HG02970 (cell line): ENCODE data around the gene FBXL15.
A peak's percentile ranks its signal among the peaks of the same experiment; 100 is the strongest.
"Not testable (repeated sequence)": the region's sequence is repeated elsewhere in the genome, so short reads cannot be mapped to it uniquely, and the experiment has no call there.

Experiments used
- ATAC-seq: cut with Tn5 transposase; IDR thresholded peaks from one replicate; pipeline ENCODE4 v1.9.1; 2021; ENCODE audit warnings: mild to moderate bottlenecking, moderate library complexity, moderate number of reproducible peaks; ENCODE audit not compliant: unreplicated experiment, low FRiP score

Gene FBXL15

GRCh38 chr10:102452672-102453340 lies 32.2 kb downstream of the FBXL15 start:
- no peak for ATAC-seq

- no peak for ATAC-seq
Measured at GRCh38 chr10:102453502-102453901, 32.9 kb downstream of the FBXL15 start.

- ATAC-seq = not testable (repeated sequence)
Measured at GRCh38 chr10:102454662-102455487, 34.2 kb downstream of the FBXL15 start.

- no peak for ATAC-seq
Measured at GRCh38 chr10:102455893-102456471, 35.3 kb downstream of the FBXL15 start.

- no peak for ATAC-seq
Measured at GRCh38 chr10:102457591-102458150, 37.0 kb downstream of the FBXL15 start.

- no peak for ATAC-seq
Measured at GRCh38 chr10:102458656-102459055, 38.0 kb downstream of the FBXL15 start.

GRCh38 chr10:102460836-102461186 lies 40.2 kb downstream of the FBXL15 start:
- ATAC-seq = peak; percentile 21

GRCh38 chr10:102461187-102462054 lies 40.8 kb downstream of the FBXL15 start:
- peak; percentile 86 for ATAC-seq

GRCh38 chr10:102462512-102463054 lies 41.9 kb downstream of the FBXL15 start:
- no peak for ATAC-seq

- ATAC-seq = no peak
Measured at GRCh38 chr10:102463983-102464382, 43.3 kb downstream of the FBXL15 start.

- ATAC-seq = no peak
Measured at GRCh38 chr10:102465466-102465865, 44.8 kb downstream of the FBXL15 start.

- no peak for ATAC-seq
Measured at GRCh38 chr10:102467318-102467717, 46.7 kb downstream of the FBXL15 start.

- ATAC-seq = no peak
Measured at GRCh38 chr10:102467971-102468438, 47.4 kb downstream of the FBXL15 start.

GRCh38 chr10:102468683-102469082 lies 48.0 kb downstream of the FBXL15 start:
- no peak for ATAC-seq

- no peak for ATAC-seq
Measured at GRCh38 chr10:102470579-102471546, 50.2 kb downstream of the FBXL15 start.
